Forelimb muscle (tissue), 1 donor: ENCODE data around the gene ZNF440. TPM values are rescaled to one million over a fixed set of nuclear protein-coding genes. Genes with fewer than 3 reads are reported as not detected.
"Not testable (repeated sequence)": the region's sequence is repeated elsewhere in the genome, so short reads cannot be mapped to it uniquely, and the experiment has no call there.

Source experiments
- DNase-seq: peaks from one replicate; pipeline ENCODE4 v3.0.0-alpha.2; 2013; ENCODE audit warnings: low read depth
- polyA plus RNA-seq: library from polyadenylated mRNA; unstranded; fragments of 120-200 nt; gene quantifications from one replicate; pipeline ENCODE4 v1.2.1, GENCODE V29; 2013; ENCODE audit not compliant: insufficient read length

The ZNF440 gene
- polyA plus RNA-seq, 1 donor = 5.7 TPM

- DNase-seq = not testable (repeated sequence)
These were observed 15.1 kb downstream of the ZNF440 start for GRCh38 chr19:11828957-11829876.

DNA sequence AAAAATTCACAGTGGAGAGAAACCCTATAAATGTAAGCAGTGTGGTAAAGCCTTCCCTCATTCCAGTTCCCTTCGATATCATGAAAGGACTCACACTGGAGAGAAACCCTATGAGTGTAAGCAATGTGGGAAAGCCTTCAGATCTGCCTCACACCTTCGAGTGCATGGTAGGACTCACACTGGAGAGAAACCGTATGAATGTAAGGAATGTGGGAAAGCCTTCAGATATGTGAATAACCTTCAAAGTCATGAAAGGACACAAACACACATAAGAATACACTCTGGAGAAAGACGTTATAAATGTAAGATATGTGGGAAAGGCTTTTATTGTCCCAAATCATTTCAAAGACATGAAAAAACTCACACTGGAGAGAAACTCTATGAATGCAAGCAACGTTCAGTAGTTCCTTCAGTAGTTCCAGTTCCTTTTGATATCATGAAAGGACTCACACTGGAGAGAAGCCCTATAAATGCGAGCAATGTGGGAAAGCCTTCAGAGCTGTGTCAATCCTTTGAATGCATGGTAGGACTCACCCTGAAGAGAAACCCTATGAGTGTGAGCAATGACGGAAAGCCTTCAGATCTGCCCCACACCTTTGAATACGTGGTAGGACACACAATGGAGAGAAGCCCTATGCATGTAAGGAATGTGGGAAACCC is 18.3 kb downstream of the ZNF440 start:
- no peak for DNase-seq

DNA sequence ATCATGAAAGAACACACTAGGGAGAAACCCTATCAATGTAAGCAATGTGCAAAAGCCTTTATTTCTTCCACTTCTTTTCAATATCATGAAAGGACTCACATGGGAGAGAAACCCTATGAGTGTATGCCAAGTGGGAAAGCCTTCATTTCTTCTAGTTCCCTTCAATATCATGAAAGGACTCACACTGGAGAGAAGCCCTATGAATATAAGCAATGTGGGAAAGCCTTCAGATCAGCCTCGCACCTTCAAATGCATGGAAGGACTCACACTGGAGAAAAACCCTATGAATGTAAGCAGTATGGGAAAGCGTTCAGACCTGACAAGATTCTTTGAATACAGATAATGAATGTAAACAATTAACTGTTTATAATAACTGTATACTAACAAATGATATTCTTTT is 19.5 kb downstream of the ZNF440 start:
- DNase-seq = no peak

- not testable (repeated sequence) for DNase-seq
These were observed 21.6 kb downstream of the ZNF440 start for GRCh38 chr19:11835626-11836066.

- no peak for DNase-seq
These were observed 29.6 kb downstream of the ZNF440 start for GRCh38 chr19:11843722-11844121.

DNA sequence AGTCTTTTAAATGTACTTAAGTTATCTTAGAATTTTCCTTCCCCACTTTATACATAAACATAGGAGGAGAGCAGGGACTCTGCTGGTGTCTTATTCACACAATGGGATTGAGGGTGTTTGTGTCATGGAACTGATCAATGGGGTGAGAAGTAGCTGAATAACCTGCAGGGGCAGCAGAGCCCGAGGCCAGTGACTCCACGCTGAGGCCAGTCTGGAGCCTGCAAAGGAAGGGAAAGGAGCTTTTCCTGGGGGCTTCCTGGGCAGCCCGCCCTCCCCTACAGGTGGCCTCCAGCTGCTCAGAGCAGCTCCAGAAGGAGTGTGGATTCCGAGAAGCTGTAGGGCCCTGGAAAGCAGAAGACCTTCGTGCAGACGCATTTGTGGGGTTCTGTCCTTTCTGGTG is 33.5 kb downstream of the ZNF440 start:
- not testable (repeated sequence) for DNase-seq

DNA sequence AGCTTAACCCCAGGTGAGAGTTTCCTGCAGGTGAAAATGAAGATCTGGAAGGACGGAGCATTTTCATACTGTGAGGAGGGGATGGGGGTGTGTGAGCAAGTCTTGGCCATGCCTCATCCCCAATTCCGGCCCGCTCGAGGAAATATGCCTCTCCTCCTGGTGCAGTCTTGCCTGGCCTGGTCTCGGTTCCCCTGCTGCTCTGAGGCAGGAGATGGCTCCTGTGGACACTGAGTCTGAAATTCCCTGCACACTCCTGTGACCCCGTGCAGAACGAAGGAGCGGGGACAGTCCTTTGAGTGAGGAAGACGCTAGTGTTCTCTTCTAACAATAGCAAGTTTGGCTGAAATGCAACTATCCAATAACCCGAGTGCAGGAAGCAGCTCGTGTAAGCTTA is 34.1 kb downstream of the ZNF440 start:
- no peak for DNase-seq

GRCh38 chr19:11848594-11849469 is 34.8 kb downstream of the ZNF440 start, which contains the start of gene ZNF439:
Gene ZNF439, plus strand, starts transcription at chr19:11848726. Its CDS starts 142 bp downstream, at chr19:11848868.
- peak; percentile 41 for DNase-seq

DNA sequence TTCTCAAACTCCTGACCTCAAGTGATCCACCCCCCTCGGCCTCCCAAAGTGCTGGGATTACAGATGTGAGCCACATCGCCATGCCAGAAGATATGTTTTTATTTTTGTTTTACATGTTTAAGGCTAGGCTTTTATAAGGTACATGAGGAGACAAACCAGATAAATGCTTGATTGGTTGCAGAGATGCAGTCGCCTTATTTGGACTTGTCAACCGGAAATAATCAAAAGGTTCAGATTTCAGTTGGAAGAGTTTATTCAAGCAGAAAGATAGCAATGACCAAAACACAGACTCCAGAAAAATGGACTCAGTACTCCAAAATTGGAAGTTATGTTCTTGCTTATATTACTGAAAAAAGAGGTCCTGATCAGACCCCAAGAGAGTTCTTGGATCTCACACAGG is 36.2 kb downstream of the ZNF440 start:
- DNase-seq = not testable (repeated sequence)

GRCh38 chr19:11853358-11853757 is 39.3 kb downstream of the ZNF440 start:
- DNase-seq = no peak

DNA sequence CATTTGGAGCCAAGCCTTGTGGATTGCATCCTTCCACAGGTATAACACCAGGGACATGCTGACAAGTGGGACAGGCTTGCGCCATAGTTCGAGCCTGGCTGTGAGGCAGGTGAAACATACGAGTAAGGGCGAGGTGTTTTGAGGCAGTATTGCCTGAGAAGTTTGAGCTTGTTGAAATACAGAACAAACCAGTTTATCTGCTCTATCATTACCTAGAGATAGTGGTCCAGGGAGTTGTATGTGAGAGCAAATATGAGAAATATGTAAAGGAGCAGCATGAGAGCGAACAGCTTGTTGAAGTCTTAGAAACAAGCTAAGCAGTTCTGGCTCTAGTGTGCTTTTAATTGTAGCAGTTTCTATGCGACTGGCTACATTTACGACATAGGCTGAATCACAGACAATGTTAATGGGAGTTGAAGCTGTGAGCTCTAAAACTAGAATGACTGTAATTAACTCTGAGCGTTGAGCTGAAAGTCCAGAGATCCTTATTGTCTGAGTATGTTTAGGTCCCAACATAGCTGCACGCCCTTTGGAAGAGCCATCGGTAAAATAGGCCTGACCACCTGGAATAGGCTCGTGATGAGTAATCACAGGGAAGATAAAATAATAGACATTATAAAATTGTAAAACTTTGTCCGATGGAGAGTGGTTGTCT is 42.6 kb downstream of the ZNF440 start:
- DNase-seq = no peak

- DNase-seq = no peak
These were observed 46.6 kb downstream of the ZNF440 start for GRCh38 chr19:11860721-11861120.

DNA sequence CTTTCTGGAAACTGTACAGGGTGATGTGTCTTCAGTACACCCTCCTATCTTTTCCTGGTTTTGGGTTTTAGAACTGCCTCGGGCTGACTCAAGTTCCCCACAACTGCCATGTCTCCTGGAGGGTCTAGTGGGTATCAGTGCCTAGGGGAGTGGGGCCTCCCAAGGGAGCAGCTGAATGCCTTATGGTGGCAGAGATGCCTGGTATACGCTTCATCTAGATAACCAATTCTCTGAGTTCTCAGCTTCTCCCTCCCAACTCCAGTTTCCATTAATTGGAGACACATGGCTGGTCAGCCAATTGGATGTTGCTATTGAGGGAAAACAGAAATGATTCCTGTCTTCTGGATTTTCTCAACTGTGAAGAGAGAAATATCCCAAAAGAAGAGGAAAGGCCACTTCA is 47.2 kb downstream of the ZNF440 start:
- DNase-seq = no peak

- DNase-seq = not testable (repeated sequence)
These were observed 53.7 kb downstream of the ZNF440 start for GRCh38 chr19:11867766-11868165.

- no peak for DNase-seq
These were observed 54.1 kb downstream of the ZNF440 start for GRCh38 chr19:11868188-11868587.

DNA sequence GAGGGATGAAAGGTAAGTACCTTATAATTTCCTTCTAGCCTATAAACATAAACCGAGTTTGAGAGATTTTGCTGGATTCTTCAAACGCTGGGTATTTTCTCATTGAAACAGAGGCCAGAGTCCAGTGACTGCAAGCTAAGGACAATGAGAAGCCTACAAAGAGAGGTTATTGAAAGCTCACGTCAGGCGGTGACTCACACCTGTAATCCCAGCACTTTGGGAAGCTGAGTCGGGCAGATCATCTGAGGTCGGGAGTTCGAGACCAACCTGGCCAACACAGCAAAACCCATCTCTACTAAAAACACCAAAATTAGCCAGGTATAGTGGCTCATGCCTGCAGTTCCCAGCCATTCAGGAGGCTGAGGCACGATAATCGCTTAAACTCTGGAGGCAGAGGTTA is 58.6 kb downstream of the ZNF440 start:
- DNase-seq = no peak

GRCh38 chr19:11873762-11874161 is 59.7 kb downstream of the ZNF440 start:
- no peak for DNase-seq

- not testable (repeated sequence) for DNase-seq
These were observed 65.7 kb downstream of the ZNF440 start for GRCh38 chr19:11879687-11880266.

DNA sequence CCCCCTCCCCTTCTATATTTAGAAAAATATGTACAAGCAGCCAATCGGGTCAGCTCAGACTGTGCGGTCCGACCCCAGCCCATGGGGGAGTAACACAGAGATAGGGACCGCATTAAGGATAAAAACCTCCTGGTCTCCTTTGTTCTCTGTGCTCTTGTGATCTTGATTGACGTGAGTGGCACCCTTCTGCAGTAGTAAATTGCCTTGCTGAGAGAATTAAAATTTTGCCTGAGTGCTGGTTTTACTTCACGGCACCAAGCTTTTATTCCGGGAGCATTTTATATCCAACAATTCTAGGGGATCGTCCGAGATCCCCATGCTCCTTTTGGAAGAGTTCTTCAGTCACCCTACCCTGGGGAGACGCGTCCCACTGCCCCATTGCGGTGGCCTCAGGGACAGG is 66.5 kb downstream of the ZNF440 start:
- no peak for DNase-seq

DNA sequence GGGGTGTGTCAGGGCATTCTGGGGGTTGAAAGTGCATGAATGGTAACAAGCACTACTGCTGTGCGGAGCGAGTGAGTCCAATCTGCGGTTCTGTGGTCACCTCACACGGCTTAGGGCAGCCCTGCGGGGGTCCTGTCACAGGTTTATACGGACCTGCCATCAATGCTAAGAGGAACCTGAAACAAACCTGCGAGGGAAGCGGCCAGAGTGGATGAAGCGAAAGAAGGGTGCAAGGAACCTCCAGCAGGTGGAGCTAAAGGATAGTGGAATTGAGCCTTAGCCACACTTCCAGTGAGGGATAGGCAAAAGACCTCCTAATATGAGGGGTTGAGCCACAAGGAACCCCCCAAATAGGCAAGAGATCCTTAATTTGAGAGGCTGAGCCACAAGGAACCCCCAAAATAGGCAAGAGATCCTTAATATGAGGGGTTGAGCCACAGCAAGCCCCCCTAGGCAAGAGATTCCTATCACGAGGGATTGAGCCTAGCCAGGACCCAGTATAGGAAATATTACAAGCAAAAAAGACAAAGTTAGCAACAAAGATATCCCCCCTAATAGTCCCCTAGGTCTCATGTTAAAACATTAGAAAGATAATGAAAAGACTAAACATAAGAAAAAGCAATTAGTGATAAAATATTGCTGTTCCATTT is 67.2 kb downstream of the ZNF440 start:
- no peak for DNase-seq
